Chondrocyte (in vitro differentiated cells): ENCODE data around the gene B3GNT3. TPM values are rescaled to one million over a fixed set of nuclear protein-coding genes. Genes with fewer than 3 reads are reported as not detected.

Source experiments
- DNase-seq: peaks from one replicate; pipeline ENCODE4 v3.0.0; 2021; ENCODE audit warnings: mixed read lengths, low spot score
- H3K27ac Mint-ChIP-seq: one replicate; pipeline ENCODE4 v1.8.0; 2021; ENCODE audit warnings: mild to moderate bottlenecking, moderate library complexity, mixed read lengths; ENCODE audit not compliant: unreplicated experiment
- H3K27me3 Mint-ChIP-seq: 2 replicates; pipeline ENCODE4 v1.8.0; 2021; ENCODE audit warnings: low read depth, mixed read lengths
- H3K36me3 Mint-ChIP-seq: 2 replicates; pipeline ENCODE4 v1.8.0; 2021; ENCODE audit warnings: low read depth, mixed read lengths
- H3K4me1 Mint-ChIP-seq: 2 replicates; pipeline ENCODE4 v1.8.0; 2021; ENCODE audit warnings: low read depth, mild to moderate bottlenecking, mixed read lengths
- H3K4me3 Mint-ChIP-seq: one replicate; pipeline ENCODE4 v1.8.0; 2021; ENCODE audit warnings: mild to moderate bottlenecking, moderate library complexity, mixed read lengths; ENCODE audit not compliant: unreplicated experiment
- H3K9me3 Mint-ChIP-seq: 2 replicates; pipeline ENCODE4 v1.8.0; 2021; ENCODE audit warnings: low read depth, mixed read lengths
- CTCF ChIP-seq: fragments of 200-600 bp; sonication (generic); IDR thresholded peaks from 2 replicates; pipeline ENCODE4 v1.5.0; 2021; ENCODE audit warnings: antibody characterized with exemption, mild to moderate bottlenecking, moderate library complexity
- total RNA-seq: library from RNA; stranded (reverse); gene quantifications from 3 replicates; pipeline ENCODE4 v1.2.1, GENCODE V29; 2021

The B3GNT3 gene
- total RNA-seq, 1 donor from 2014 or later: not detected

DNA sequence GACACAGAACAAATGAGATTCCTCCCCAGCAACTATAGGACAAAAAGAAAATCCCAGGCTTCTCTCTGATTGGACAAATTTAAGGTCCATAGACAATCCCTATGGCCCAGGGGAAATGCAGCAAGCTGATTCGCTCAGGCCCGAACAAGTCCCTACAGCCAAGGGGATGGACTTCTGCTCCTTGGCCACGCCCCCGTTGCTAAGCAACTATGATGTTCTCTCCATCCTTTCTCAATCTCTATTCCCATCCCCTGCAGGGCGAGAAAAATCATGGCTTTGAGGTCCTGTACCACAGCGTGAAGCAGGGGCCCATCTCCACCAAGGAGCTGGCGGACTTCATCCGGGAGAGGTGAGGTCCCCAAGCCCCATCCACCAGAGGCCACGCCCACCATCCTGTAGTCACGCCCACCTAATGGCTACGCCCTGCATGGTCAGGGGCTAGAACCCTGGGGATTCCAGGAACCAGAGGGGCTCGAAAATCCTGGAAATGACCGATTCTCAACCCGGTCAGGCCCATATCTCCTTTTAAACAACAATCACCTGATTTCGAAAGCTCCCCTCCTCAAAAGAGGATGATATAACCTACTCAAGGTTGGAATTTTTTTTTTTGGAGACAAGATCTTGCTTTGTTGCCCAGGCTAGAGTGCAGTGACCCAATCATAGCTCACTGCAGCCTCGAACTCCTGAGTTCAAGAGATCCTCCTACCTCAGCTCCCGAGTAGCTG, 32.3 kb upstream of the B3GNT3 start:
- Mint-ChIP-seq H3K4me3 (peak overlapping the region; percentile 29), H3K4me1 (peaks cover 14% of the 10 kb centered on the region), H3K9me3 (no peaks in the 10 kb centered on the region), H3K27ac (no peak overlapping the region), H3K27me3 (no peaks in the 10 kb centered on the region), H3K36me3 (no peaks in the 10 kb centered on the region)
- TF ChIP-seq CTCF: no peak
- DNase-seq: no peak

- no peak for TF ChIP-seq CTCF
- no peak overlapping the region for H3K27ac Mint-ChIP-seq
- H3K4me3 Mint-ChIP-seq: no peak overlapping the region
- H3K9me3 Mint-ChIP-seq: no peaks in the 10 kb centered on the region
- H3K4me1 Mint-ChIP-seq: peaks cover 12% of the 10 kb centered on the region
- no peaks in the 10 kb centered on the region for H3K36me3 Mint-ChIP-seq
- no peak for DNase-seq
- H3K27me3 Mint-ChIP-seq: no peaks in the 10 kb centered on the region
Observed at GRCh38 chr19:17764348-17764747, 30.6 kb upstream of the B3GNT3 start.

DNA sequence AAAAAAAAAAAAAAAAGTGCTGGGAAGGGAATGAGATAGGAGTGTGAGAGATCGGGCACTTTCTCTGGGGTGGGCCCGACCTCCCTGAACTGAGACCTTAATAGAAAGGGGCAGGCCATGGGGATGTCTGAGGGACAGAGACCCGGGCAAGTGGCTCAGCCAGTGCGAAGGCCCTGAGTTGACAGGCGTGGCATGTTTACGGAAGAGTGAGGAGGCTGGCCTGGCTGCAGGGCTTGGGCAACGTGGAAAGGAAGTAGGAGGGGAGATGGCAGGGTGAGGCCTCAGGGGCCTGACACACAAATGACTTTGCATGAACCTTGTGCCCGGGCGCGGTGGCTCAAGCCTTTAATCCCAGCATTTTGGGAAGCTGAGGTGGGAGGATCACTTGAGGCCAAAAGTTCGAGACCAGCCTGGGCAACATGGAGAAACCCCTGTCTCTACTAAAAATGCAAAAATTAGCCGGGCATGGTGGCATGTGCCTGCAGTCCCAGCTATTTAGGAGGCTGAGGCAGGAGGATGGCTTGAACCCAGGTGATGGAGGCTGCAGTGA, 29.8 kb upstream of the B3GNT3 start:
- Mint-ChIP-seq H3K27ac (no peak overlapping the region), H3K27me3 (no peaks in the 10 kb centered on the region), H3K36me3 (no peaks in the 10 kb centered on the region), H3K4me1 (peaks cover 12% of the 10 kb centered on the region), H3K4me3 (no peak overlapping the region), H3K9me3 (no peaks in the 10 kb centered on the region)
- no peak for DNase-seq
- no peak for TF ChIP-seq CTCF

DNA sequence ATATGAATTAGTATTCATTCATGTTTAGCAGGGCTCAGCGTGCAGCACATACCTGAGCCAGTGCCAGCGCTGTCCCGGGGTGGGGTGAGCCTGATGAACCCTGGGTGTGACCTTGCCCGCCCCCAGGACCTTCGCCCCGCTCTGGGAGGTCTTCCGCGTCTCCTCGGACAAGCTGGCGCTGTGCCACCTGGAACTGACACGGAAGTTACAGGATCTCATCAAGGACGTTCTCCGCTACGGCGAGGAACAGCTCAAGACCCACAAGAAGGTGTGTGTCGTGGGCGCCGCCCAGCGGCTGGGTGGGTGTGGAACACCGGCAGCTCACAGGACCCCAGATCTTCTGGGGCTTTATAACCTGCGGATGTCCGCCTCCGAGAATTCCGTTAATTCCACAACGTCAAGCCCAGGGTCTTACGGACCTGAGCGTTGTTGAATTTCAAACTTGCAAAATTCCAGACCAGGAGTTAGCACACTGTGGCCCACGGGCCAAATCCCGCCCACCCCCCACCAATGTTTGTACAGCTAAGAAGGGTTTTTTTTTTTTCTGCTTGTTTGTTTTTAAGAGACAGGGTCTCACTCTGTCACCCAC, 28.3 kb upstream of the B3GNT3 start:
- no peaks in the 10 kb centered on the region for H3K9me3 Mint-ChIP-seq

More for the DNA sequence above, 28.3 kb upstream of the B3GNT3 start:
- DNase-seq: no peak
- Mint-ChIP-seq H3K4me3 (peak overlapping the region; percentile 66), H3K36me3 (no peaks in the 10 kb centered on the region), H3K27ac (no peak overlapping the region), H3K4me1 (peaks cover 12% of the 10 kb centered on the region), H3K27me3 (no peaks in the 10 kb centered on the region)
- peak; percentile 89 for TF ChIP-seq CTCF
